HG03280 (cell line): Measurements from ENCODE around the gene NTPCR.
"Not testable (repeated sequence)": the region's sequence is repeated elsewhere in the genome, so short reads cannot be mapped to it uniquely, and the experiment has no call there.

Experiments
- ATAC-seq: cut with Tn5 transposase; IDR thresholded peaks from one replicate; pipeline ENCODE4 v1.9.1; 2021; ENCODE audit warnings: mild to moderate bottlenecking, moderate library complexity; ENCODE audit not compliant: unreplicated experiment

Gene NTPCR

GRCh38 chr1:232950197-232951176 is at the start of gene NTPCR:
TSS of gene NTPCR (plus strand) at chr1:232950611. CDS start at chr1:232950711, 100 bp downstream.
- peak; percentile 93 for ATAC-seq

- no peak for ATAC-seq
Measured at GRCh38 chr1:232900818-232901217, 49.6 kb upstream of the NTPCR start.

- no peak for ATAC-seq
Measured at GRCh38 chr1:232901255-232901654, 49.2 kb upstream of the NTPCR start.

- ATAC-seq = no peak
Measured at GRCh38 chr1:232902774-232903350, 47.5 kb upstream of the NTPCR start.

- ATAC-seq = no peak
Measured at GRCh38 chr1:232904131-232904530, 46.3 kb upstream of the NTPCR start.

GRCh38 chr1:232904566-232904965 is 45.8 kb upstream of the NTPCR start:
- ATAC-seq = no peak

- ATAC-seq = no peak
Measured at GRCh38 chr1:232905331-232906034, 44.9 kb upstream of the NTPCR start.

- no peak for ATAC-seq
Measured at GRCh38 chr1:232906441-232906840, 44.0 kb upstream of the NTPCR start.

GRCh38 chr1:232908831-232909230 is 41.6 kb upstream of the NTPCR start:
- no peak for ATAC-seq

GRCh38 chr1:232909752-232910151 is 40.7 kb upstream of the NTPCR start:
- no peak for ATAC-seq

GRCh38 chr1:232911027-232911599 is 39.3 kb upstream of the NTPCR start:
- ATAC-seq = no peak

GRCh38 chr1:232912845-232913580 is 37.4 kb upstream of the NTPCR start:
- ATAC-seq = no peak

- ATAC-seq = not testable (repeated sequence)
Measured at GRCh38 chr1:232914271-232914670, 36.1 kb upstream of the NTPCR start.

- ATAC-seq = no peak
Measured at GRCh38 chr1:232915212-232915611, 35.2 kb upstream of the NTPCR start.

GRCh38 chr1:232917053-232917452 is 33.4 kb upstream of the NTPCR start:
- no peak for ATAC-seq

- ATAC-seq = no peak
Measured at GRCh38 chr1:232921381-232921780, 29.0 kb upstream of the NTPCR start.

GRCh38 chr1:232922485-232922884 is 27.9 kb upstream of the NTPCR start:
- ATAC-seq = no peak

- ATAC-seq = peak; percentile 56
Measured at GRCh38 chr1:232923739-232924386, 26.5 kb upstream of the NTPCR start.

GRCh38 chr1:232924874-232925273 is 25.5 kb upstream of the NTPCR start:
- no peak for ATAC-seq
